HG02870 (cell line): ENCODE measurements around the gene DSG4.

Experiments
- ATAC-seq: cut with Tn5 transposase; IDR thresholded peaks from one replicate; pipeline ENCODE4 v1.9.1; 2021; ENCODE audit warnings: mild to moderate bottlenecking, moderate library complexity; ENCODE audit not compliant: unreplicated experiment

DSG4 gene

DNA sequence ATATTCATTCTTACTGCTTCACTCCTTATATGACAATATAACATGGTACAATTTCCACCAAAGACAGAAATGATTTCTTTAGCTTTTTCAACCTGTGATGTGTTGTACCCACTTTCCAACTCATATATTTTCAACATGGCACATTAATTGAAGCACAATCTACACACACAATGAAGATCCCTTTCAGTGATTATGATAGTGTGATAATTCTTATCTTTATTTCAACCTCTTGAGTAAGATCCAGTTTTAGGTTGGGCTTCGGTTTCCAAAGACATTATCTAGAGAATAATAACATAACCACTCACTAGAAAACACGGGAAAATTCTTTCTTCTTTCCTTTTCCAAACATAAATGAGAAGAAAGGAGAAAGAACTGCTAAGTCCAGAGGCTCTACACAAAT, 67.6 kb downstream of the DSG4 start:
- no peak for ATAC-seq

DNA sequence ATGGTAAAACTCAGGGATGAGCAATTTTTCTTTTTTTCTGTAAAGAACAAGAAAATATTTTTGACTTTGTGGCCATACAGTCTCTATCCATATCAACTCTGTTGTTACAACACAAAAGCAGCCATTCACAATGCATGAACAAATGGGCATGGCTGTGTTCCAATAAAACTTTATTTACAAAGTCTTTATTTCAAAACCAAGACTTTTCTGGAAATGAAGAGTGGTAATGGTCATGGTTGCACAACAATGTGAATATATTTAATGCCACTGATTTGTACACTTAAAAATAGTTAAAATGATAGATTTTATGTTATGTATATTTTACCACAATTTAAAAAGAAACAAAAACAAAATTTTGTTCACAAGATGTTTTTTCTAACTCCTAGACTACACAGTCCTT, 69.3 kb downstream of the DSG4 start:
- no peak for ATAC-seq

DNA sequence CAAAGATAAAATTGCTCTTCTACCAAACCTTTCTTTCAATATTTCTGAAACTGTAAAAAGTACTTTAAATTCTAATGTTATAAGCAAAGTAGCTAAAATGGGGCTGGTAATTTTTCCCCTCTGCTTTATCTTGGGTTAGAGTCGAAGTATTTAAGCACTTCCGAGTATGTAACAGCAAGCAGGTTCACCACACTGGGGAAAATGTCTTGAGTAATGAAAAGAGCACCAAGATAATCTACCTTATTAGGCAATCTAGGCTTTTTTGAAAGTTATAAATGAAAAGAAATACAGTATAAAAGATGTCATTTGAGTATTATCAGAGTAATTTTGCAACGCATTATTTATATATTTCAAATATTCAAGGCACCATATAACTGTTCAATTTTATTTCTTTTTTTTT, 70.3 kb downstream of the DSG4 start:
- ATAC-seq: no peak

DNA sequence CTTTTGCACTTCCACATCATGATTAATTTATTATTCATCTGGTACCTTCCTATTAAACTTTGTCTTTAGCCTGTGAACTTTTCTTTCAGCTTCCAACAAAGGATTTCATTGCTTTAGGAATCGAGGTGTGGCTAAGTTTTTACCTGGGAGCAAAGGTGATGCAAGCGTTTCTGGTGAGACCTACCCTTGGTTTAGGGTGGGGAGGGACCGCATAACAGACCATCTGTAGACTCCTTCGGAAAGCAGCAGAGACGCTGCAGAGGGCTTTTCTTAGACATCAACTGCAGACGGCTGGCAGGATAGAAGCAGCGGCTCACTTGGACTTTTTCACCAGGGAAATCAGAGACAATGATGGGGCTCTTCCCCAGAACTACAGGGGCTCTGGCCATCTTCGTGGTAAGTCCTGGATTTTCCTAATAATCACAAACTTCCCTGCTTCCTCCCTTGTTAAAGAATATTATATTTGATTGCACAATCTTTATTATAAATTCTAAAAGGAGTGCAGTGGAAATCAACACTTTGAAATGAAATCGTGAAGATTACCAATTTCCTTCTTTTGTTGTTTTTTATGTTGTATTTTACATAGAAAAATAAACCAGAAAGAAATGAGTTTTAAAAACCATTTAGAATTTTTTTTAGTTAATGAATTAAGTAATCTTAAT, 71.1 kb downstream of the DSG4 start, which contains the start of gene DSG3:
DSG3 (plus strand) TSS at position 212 of the 662 bp plus-strand sequence; CDS start at position 349, 137 bp downstream.
- ATAC-seq: no peak

DNA sequence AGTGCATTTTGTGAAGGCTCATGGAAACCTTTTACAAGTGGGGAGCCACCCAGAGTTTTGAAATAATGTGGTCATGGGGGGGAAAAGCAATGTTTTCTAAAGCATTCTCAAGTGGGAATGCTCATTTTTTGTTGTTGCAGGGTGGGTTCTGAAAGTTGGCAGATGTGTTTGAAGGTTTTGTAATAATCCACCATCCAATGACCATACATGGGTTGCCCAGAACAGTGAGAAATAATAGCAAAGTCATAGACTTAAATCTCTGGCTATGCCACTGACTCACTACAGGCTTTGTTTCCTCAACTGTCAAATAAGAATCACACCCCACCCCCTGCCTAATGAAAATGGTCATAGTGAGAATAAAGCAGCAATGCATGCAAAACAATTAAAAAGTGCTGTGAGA, 73.8 kb downstream of the DSG4 start:
- no peak for ATAC-seq

DNA sequence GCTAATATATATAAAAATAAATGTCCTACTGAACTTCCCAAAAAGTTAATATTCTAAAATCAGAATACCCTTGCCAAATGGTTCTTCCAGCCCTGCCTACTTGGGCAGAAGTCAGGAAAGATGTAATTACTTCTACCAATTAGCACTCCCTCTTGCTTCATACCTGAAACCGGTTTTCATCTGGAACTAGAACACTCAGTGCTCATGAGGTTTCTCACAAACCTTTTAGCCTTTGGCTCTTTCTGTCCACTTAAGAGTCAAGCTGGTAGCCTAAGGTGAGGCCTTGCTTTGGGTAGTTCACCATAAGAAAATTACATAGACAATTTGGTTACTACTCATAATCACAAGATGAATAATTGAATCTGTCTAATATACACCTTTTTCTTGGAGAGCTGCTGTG, 75.0 kb downstream of the DSG4 start:
- no peak for ATAC-seq

DNA sequence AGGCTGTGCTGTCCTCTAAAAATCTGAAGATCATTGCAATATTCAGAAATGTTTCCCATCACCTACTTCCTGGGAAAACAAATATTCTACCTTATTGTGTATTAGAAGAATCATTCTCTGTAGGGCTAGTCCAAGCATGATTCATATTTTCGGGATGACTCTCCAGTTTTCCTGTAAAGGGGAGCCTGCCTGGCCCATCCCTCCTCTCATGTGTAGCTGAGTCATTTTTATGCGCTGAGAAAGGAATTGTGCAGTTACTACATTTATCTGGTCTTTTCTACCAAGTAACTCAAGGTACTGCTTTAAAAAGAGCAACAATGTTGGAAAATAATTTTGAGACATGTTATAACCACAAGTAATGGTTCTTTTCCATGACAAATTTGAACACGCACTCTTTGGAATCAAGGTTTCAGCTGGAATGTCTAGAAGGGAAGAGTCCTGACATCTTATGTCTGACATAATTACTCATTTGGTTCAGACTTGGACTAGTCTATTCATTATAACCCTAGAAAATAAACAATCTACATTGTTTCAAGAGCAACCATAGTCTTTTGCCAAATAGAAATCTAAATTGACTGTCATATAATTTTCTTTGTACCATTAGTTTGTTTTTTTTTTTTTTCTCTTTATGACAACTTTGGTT, 77.6 kb downstream of the DSG4 start:
- ATAC-seq: no peak
